GM08714 (cell line): ENCODE measurements around the gene ZNF709.
"Not testable (repeated sequence)": the region's sequence is repeated elsewhere in the genome, so short reads cannot be mapped to it uniquely, and the experiment has no call there.

Experiments
- H3K4me3 ChIP-seq: fragments of 200-500 bp; sonication (Bioruptor generic); 2 replicates; pipeline ENCODE4 v1.5.1; 2014; ENCODE audit warnings: mild to moderate bottlenecking, low read length, inconsistent platforms
- ZNF274 ChIP-seq: IDR thresholded peaks from 2 replicates; pipeline ENCODE4 v1.6.1; 2012; ENCODE audit warnings: mild to moderate bottlenecking, low read depth, low read length

The ZNF709 gene

DNA sequence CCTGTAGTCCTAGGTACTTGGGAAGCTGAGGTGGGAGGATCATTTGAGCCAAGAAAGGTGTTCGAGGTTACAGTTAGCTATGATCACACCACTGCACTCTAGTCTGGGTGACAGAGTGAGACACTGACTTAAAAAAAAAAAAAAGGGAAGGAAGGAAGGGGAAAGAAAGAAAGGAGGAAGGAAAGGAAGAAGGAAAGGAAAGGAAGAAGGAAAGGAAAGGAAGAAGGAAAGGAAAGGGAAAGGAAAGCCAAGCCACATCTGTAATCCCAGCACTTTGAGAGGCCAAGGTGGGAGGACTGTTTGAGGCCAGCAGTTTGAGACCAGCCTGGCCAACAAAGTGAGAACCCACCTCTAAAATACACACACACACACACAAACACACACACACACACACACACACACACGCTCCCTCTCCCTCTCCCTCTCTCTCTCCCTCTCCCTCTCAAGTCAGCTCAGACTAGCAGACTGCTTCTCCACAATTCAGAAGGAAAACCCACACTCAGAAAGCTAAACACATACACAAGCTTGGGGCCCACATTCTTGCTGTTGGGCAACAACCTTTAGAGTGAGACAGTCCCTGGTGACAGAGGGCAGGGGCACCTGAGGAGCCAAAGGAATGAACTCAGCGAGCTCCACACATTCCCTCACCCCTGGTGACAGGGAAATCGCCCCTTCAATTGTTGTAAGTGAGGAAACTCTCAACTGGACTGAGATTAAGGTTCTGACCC is 2.7 kb downstream of the ZNF709 start:
- H3K4me3 ChIP-seq: peak overlapping the region; percentile 34; the same call in 1 of the 2 replicates
- no peak for TF ChIP-seq ZNF274

DNA sequence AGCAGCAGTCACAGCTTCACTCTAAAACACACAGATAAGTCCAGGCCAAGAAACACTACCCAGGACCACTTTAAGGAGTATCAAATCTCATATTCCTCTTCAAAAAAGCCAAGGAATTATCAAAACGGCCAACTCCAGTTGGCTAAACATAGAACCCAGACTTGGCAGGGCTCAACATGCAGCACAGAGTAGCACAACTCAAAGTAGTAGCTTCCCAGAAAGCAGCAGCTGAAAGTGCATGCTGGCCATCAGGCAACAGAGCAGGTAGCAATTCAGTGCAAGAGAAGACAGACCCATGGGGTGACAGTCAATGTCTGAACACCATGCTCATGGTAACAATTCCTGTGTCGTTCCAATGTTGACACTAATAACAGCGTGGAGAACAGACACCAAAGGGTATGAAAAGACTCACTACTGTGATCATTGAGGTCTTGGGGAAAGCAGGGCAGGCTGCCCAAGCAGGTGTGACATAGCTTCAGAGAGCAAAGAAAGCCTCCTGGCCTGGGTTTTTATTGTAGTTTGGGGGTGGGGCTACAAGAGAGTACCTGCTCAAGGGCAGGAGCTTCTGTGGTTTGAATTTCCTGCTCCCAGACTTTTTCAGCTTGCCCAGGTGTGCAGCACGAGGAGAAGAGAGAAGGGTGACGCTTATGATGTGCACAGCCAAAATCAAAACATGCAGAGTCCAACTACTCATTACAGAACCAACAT is 6.2 kb downstream of the ZNF709 start:
- H3K4me3 ChIP-seq: no peak overlapping the region
- no peak for TF ChIP-seq ZNF274

DNA sequence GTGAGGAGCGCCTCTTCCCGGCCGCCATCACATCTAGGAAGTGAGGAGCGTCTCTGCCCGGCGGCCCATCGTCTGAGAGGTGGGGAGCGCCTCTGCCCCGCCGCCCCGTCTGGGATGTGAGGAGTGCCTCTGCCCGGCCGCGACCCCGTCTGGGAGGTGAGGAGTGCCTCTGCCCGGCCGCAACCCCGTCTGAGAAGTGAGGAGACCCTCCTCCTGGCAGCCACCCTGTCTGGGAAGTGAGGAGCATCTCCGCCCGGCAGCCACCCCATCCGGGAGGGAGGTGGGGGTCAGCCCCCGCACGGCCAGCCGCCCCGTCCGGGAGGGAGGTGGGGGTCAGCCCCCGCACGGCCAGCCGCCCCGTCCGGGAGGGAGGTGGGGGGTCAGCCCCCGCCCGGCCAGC is 17.0 kb downstream of the ZNF709 start:
- not testable (repeated sequence) for H3K4me3 ChIP-seq

DNA sequence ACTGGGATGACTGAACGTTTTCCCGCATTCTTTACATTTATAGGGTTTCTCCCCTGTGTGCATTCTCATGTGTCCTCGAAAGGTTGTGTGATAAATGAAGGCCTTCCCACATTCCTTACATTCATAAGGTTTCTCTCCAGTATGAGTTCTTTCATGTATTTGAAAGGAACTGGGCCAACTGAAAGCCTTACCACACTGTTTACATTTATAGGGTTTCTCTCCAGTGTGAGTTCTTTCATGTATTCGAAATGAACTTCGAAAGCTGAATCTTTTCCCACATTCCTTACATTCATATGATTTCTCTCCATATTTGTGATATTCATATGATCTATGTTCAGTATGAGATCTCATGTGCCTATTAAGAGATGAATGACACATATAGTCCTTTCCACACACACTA is 19.4 kb downstream of the ZNF709 start:
- no peak overlapping the region for H3K4me3 ChIP-seq
- peak; percentile 64 for TF ChIP-seq ZNF274

DNA sequence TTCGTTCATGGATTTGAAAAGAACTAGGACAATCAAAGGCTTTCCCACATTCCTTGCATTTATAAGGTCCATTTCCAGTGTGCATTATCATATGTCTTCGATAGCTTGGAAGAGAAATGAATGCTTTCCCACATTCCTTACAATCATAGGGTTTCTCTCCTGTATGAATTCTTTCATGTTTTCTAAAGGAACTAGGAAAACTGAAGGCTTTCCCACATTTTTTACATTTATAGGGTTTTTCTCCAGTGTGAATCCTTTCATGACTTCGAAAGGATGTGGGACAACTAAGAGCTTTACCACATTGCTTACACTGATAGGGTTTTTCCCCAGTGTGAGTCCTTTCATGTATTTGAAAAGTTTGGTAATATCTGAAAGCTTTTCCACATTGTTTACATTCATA is 19.8 kb downstream of the ZNF709 start:
- TF ChIP-seq ZNF274: no peak
- H3K4me3 ChIP-seq: no peak overlapping the region

DNA sequence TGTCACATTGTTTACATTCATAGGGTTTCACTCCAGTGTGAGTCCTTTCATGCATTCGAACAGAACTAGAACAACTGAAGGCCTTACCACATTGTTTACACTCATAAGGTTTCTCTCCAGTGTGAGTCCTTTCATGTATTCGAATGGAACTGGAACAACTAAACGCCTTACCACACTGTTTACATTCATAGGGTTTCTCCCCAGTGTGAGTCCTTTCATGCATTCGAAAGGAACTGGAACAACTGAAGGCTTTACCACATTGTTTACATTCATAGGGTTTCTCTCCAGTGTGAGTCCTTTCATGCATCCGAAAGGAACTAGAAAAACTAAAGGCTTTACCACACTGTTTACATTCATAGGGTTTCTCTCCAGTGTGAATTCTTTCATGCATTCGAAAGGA is 20.5 kb downstream of the ZNF709 start:
- TF ChIP-seq ZNF274: peak; percentile 67

DNA sequence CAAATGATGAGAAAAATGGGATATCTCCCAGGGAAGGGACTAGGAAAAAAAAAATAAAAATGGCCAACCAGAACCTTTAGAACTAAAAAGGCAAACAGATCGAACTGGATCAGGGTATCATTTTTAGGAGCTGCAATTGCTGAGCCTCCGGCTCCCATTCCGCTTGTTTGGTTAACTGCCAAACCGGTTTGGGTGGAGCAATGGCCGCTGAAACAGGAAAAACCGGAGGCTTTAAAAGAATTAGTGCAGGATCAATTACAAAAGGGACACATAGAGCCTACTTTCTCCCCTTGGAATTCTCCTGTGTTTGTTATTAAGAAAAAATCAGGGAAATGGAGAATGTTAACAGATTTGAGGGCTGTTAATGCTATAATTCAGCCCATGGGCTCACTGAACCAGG is 31.1 kb downstream of the ZNF709 start:
- no peak overlapping the region for H3K4me3 ChIP-seq
- TF ChIP-seq ZNF274: no peak

More for the DNA sequence above, 20.5 kb downstream of the ZNF709 start:
- H3K4me3 ChIP-seq: not testable (repeated sequence)

DNA sequence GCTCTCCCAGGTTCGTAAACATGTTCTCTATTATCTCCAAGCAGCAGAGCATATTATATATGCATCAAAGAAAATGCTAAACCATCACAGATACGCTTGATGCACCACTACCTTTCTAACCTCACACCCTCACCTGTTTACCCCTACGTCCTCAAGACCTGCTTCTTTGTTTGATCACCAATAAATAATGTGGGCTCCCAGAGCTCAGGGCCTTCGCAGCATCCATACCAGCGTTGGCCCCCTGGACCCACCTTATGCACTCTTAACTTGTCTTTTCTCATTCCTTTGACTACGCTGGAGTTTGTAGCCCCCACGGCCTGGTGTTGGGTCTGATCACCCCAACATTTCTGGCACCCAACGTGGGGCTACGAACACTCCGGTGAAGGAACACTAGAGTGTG is 33.8 kb downstream of the ZNF709 start:
- H3K4me3 ChIP-seq: no peak overlapping the region
- TF ChIP-seq ZNF274: no peak

DNA sequence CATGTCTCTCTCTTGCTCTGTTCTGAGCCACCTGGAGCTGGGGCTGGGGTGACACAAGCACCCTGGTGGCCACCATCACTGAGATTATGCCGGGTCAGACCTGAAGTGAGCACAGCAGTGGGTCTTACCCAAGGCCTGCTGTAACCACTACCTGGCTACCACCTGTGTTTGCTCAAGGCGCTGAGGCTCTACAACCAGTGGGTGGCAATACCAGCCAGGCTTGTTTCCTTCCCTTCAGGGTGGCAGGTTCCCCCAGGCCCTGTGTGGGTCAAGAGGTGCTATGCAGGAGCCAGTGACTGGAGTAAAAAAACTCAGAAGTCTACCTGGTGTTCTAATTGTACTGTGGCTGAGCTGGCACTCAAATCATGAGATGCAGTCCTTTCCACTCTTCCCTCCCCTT is 35.8 kb downstream of the ZNF709 start:
- TF ChIP-seq ZNF274: no peak
- no peak overlapping the region for H3K4me3 ChIP-seq

DNA sequence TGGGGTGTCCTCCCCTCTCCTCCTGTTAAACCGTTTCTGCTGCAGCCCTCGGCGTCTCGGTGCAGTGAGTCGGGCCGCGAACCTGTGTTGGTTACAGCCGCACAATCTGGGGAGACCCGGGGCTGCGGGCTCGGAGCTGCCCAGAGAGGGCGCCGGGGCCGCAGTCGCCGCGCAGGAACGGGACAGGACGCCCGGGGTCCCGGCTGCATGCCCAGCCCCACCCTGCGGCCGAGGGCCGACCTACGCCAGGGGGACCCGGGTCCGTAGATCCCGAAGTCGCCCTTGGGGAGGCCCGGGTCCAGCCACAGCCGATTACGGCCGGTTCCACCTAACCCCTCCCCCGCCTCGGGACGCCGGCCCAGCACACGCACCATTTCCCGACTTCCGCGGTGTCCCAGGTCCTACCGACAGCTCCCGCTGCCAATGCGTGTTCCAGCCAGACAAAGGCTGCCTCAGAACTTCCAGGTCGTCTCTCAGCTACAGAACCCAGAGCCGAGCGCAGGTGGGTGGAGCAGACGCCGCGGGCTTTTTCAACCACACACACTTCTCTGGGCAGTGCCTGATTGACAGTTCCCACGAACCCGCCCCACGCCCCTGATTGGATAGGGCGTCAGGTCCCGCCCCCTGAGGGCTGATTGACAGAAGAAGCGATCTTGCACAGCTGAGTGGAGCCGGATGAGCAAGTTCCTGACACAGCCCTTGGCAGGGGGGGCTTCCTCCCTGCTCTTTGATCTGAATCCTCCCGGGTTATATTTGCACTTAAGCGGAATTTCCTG is 43.9 kb downstream of the ZNF709 start, which contains the start of gene ZNF443:
TSS of gene ZNF443 (minus strand) at position 481 of the 776 bp plus-strand sequence. CDS start at position 374, 107 bp downstream.
- no peak for TF ChIP-seq ZNF274

DNA sequence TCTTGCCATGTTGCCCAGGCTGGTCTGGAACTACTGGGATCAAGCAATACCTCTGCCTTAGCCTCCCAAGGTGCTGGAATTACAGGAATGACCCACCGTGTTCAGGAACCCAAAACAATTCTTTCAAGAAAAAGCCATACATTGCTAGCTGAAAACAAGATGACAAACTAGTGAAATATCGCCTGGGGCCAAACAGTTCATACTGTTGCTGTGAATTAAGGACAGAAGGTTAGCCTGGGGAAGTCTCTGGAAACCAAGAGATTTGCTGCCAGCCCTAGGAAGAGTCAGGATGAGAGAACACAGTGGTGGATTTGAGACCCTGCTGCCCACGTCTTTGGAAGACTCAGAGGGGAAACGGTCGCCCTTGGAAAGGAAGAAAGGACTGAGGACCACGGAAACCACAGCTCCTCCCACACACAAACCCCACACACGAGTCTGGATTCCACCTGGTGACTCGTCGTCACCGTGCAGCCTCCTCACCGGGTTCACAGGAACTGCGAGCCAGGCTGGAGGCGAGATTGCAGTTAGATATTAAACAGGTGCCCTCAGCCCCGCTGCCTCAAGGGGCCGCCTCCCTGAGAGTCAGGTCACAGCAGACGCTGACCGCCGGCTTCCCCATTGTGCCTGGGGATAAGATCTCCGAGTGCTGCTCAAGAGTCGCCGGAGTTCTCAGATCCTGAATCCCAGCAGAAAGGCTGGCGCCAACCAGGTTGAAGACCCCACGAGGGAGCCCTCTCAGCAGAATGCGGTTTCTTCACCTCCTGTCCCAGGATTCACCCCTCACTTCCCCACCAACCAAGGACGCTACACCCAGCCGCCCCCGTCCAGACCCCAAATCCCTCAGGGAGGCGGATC is 44.7 kb downstream of the ZNF709 start:
- H3K4me3 ChIP-seq: peak overlapping the region; percentile 94

More for the DNA sequence above, 43.9 kb downstream of the ZNF709 start, which contains the start of gene ZNF443:
- peak within 1 kb of the TSS; percentile 94 for H3K4me3 ChIP-seq

DNA sequence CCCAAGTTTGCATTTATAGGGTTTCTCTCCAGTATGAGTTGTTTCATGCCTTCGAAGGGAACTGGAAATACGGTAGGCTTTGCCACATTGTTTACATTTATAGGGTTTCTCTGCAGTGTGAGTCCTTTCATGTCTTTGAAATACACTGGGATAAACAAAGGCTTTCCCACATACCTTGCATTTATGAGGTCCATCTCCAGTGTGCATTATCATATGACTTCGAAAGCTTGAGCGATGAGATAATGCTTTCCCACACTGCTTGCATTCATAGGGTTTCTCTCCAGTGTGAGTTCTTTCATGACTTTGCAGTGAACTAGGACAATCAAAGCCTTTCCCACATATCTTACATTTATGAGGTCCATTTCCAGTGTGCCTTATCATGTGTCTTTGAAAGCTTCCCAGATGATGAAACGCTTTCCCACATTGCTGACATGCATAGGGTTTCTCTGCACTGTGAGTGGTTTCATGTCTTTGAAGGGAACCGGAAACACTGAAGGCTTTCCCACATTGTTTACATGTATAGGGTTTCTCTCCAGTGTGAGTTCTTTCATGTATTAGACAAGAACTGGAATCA is 53.8 kb downstream of the ZNF709 start:
- H3K4me3 ChIP-seq: not testable (repeated sequence)
- peak; percentile 70 for TF ChIP-seq ZNF274

DNA sequence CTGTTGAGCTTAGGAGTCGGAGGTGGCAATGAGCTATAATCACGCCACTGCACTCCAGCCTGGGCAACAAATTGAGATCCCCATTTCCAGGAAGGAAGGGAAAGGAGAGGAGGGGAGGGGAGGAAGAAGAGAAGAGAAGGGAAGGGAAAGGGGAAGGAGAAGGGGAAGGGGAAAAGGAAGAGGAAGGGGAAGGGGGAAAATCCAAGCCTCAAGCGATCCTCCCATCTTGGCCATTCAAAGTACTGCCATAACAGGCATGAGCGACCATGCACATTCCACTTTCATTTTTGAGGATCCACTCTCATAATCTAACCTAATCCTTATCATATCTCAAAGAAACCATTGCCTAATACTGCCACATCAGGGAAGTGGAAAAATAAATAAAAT is 58.7 kb downstream of the ZNF709 start:
- no peak for TF ChIP-seq ZNF274
- H3K4me3 ChIP-seq: no peak overlapping the region
